ENCODE data around the gene OR56A1.
"Not testable (repeated sequence)": the region's sequence is repeated elsewhere in the genome, so short reads cannot be mapped to it uniquely, and the experiment has no call there.

Gene OR56A1

GRCh38 chr11:6030708-6031405 is at the start of gene OR56A1:
Gene OR56A1 (minus strand): TSS chr11:6030758. CDS start chr11:6027692, 3,066 bp downstream.
- Mint-ChIP-seq H3K4me3 (no peak within 1 kb of the TSS), H3K4me1 (ENCODE audit: low read depth) (no peaks in the 10 kb centered on the region), H3K27me3 (ENCODE audit: low read depth) (peaks cover 8% of the 10 kb centered on the region)

DNA sequence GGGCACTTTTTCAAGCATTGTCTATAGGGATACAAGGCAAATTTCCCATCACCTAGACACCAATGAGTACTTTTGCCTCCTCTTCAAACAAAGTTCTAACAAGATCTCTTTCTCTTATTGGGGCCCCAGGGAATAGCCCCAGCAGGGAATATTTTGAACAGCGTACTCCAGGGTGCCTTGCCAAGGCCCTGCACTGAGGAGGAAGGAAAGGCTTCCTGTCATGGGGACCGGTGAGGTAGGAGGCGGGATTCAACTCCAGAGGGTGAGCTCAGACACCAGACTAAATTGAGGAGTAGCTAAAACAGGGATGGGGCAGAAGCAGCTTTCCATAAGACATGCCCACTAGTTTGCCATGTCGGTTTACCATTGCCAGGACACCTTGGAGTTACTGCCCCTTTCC is 48.9 kb upstream of the OR56A1 start:
- Mint-ChIP-seq H3K36me3 (ENCODE audit: low read depth) (no peaks in the 10 kb centered on the region), H3K4me3 (no peak overlapping the region), H3K9me3 (peaks cover 8% of the 10 kb centered on the region), H3K4me1 (ENCODE audit: low read depth) (no peaks in the 10 kb centered on the region), H3K27me3 (ENCODE audit: low read depth) (no peaks in the 10 kb centered on the region), H3K27ac (no peak overlapping the region)

More at GRCh38 chr11:6030708-6031405, at the start of gene OR56A1:
- no peaks in the 10 kb centered on the region for H3K9me3 Mint-ChIP-seq
- no peak within 1 kb of the TSS for H3K27ac Mint-ChIP-seq
- no peaks in the 10 kb centered on the region for H3K36me3 Mint-ChIP-seq (ENCODE audit: low read depth)

- H3K36me3 Mint-ChIP-seq (ENCODE audit: low read depth) = no peaks in the 10 kb centered on the region
- H3K27ac Mint-ChIP-seq = no peak overlapping the region
- H3K4me1 Mint-ChIP-seq (ENCODE audit: low read depth) = no peaks in the 10 kb centered on the region
- peaks cover 8% of the 10 kb centered on the region for H3K9me3 Mint-ChIP-seq
- H3K27me3 Mint-ChIP-seq (ENCODE audit: low read depth) = no peaks in the 10 kb centered on the region
- no peak overlapping the region for H3K4me3 Mint-ChIP-seq
Measured at GRCh38 chr11:6077723-6078122, 47.2 kb upstream of the OR56A1 start.

GRCh38 chr11:6076443-6076842 is 45.9 kb upstream of the OR56A1 start:
- H3K9me3 Mint-ChIP-seq; H3K4me3 Mint-ChIP-seq; H3K36me3 Mint-ChIP-seq (ENCODE audit: low read depth); H3K27me3 Mint-ChIP-seq (ENCODE audit: low read depth); H3K27ac Mint-ChIP-seq; H3K4me1 Mint-ChIP-seq (ENCODE audit: low read depth): not testable (repeated sequence)

GRCh38 chr11:6067502-6067901 is 36.9 kb upstream of the OR56A1 start:
- Mint-ChIP-seq H3K9me3 (no peaks in the 10 kb centered on the region), H3K4me3 (no peak overlapping the region), H3K36me3 (ENCODE audit: low read depth) (no peaks in the 10 kb centered on the region), H3K27ac (no peak overlapping the region), H3K27me3 (ENCODE audit: low read depth) (no peaks in the 10 kb centered on the region), H3K4me1 (ENCODE audit: low read depth) (no peaks in the 10 kb centered on the region)

- H3K27me3 Mint-ChIP-seq (ENCODE audit: low read depth) = no peaks in the 10 kb centered on the region
- H3K9me3 Mint-ChIP-seq = no peaks in the 10 kb centered on the region
- no peaks in the 10 kb centered on the region for H3K36me3 Mint-ChIP-seq (ENCODE audit: low read depth)
- H3K27ac Mint-ChIP-seq = no peak overlapping the region
- no peaks in the 10 kb centered on the region for H3K4me1 Mint-ChIP-seq (ENCODE audit: low read depth)
- H3K4me3 Mint-ChIP-seq = no peak overlapping the region
Measured at GRCh38 chr11:6062691-6063358, 32.3 kb upstream of the OR56A1 start.

DNA sequence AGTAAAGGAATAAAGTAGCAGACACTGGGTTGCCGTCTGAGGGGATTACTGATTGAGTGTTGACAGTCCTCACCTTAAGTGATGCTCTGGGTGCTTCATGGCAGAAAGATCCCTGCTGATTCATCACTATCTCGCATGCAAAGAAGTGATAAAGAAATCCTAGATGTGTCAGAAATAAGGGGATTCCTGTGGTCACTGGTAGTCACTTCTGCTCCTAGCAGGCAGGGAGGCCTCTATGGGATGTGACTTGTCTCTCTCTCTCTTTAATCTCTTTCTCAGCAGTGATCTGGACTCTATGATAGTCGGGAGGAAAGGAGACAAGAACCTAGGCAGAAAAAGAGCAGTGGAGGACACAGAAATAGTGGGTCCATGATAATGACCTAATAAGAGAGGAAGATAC is 30.9 kb upstream of the OR56A1 start:
- Mint-ChIP-seq H3K27me3 (ENCODE audit: low read depth) (no peaks in the 10 kb centered on the region), H3K36me3 (ENCODE audit: low read depth) (no peaks in the 10 kb centered on the region), H3K9me3 (no peaks in the 10 kb centered on the region), H3K4me1 (ENCODE audit: low read depth) (no peaks in the 10 kb centered on the region), H3K4me3 (no peak overlapping the region), H3K27ac (no peak overlapping the region)

GRCh38 chr11:6057452-6057851 is 26.9 kb upstream of the OR56A1 start:
- no peaks in the 10 kb centered on the region for H3K9me3 Mint-ChIP-seq
- no peaks in the 10 kb centered on the region for H3K4me1 Mint-ChIP-seq (ENCODE audit: low read depth)
- H3K4me3 Mint-ChIP-seq = no peak overlapping the region
- H3K27me3 Mint-ChIP-seq (ENCODE audit: low read depth) = peaks cover 4% of the 10 kb centered on the region
- no peaks in the 10 kb centered on the region for H3K36me3 Mint-ChIP-seq (ENCODE audit: low read depth)
- no peak overlapping the region for H3K27ac Mint-ChIP-seq

GRCh38 chr11:6055569-6055968 is 25.0 kb upstream of the OR56A1 start:
- Mint-ChIP-seq H3K4me3 (no peak overlapping the region), H3K27ac (no peak overlapping the region), H3K4me1 (ENCODE audit: low read depth) (no peaks in the 10 kb centered on the region), H3K27me3 (ENCODE audit: low read depth) (peaks cover 8% of the 10 kb centered on the region), H3K9me3 (no peaks in the 10 kb centered on the region), H3K36me3 (ENCODE audit: low read depth) (no peaks in the 10 kb centered on the region)

DNA sequence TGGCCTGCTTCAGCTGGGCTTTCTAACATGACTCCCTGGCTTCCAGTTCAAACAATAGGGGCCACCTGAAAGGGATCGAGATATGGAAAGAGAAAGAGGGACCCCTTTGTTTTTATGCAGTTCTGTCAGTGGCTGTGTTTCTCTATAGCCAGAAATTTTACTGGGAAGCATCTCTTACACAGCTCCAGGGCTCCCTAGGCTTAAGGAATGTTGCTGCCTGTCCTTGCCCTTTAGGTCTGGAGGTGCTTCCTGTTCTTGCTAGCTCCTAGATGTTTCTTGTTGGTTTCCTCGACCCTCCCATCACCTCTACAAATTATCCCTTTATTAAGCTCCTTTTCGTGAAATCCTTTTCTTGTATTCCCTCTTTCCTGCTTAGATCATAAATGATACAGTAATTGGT is 21.8 kb upstream of the OR56A1 start:
- Mint-ChIP-seq H3K27ac (no peak overlapping the region), H3K27me3 (ENCODE audit: low read depth) (peaks cover 18% of the 10 kb centered on the region), H3K4me1 (ENCODE audit: low read depth) (no peaks in the 10 kb centered on the region), H3K36me3 (ENCODE audit: low read depth) (no peaks in the 10 kb centered on the region), H3K9me3 (no peaks in the 10 kb centered on the region), H3K4me3 (no peak overlapping the region)

GRCh38 chr11:6040874-6041273 is 10.3 kb upstream of the OR56A1 start:
- Mint-ChIP-seq H3K4me3 (no peak overlapping the region), H3K36me3 (ENCODE audit: low read depth) (no peaks in the 10 kb centered on the region), H3K9me3 (no peaks in the 10 kb centered on the region), H3K4me1 (ENCODE audit: low read depth) (no peaks in the 10 kb centered on the region), H3K27me3 (ENCODE audit: low read depth) (peaks cover 14% of the 10 kb centered on the region), H3K27ac (no peak overlapping the region)

DNA sequence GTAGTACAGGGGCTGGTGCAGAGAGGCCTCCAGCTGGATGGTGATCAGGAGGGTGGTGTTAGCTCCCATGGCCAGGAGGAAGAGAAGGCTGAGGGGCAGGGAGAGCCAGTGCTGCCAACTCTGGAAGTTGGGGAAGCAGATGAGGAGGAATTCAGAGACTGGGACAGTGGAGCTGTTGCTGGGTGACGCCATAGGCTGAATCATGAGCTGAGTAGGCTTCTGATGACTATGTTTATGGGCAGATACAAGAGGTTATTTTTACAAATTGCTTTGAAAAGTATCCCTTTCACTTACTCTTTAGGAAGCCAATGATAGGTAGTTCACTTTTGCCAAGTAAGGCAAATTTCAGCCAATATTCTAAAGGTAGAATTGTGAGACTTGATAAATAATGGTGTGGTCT is 3.1 kb downstream of the OR56A1 start:
- Mint-ChIP-seq H3K4me1 (ENCODE audit: low read depth) (no peaks in the 10 kb centered on the region), H3K9me3 (no peaks in the 10 kb centered on the region), H3K4me3 (no peak overlapping the region), H3K36me3 (ENCODE audit: low read depth) (no peaks in the 10 kb centered on the region), H3K27ac (no peak overlapping the region), H3K27me3 (ENCODE audit: low read depth) (peaks cover 14% of the 10 kb centered on the region)

- Mint-ChIP-seq H3K36me3 (ENCODE audit: low read depth) (no peaks in the 10 kb centered on the region), H3K4me1 (ENCODE audit: low read depth) (no peaks in the 10 kb centered on the region), H3K9me3 (no peaks in the 10 kb centered on the region), H3K27ac (no peak overlapping the region), H3K27me3 (ENCODE audit: low read depth) (peaks cover 23% of the 10 kb centered on the region), H3K4me3 (no peak overlapping the region)
Measured at GRCh38 chr11:6025056-6025455, 5.5 kb downstream of the OR56A1 start.

DNA sequence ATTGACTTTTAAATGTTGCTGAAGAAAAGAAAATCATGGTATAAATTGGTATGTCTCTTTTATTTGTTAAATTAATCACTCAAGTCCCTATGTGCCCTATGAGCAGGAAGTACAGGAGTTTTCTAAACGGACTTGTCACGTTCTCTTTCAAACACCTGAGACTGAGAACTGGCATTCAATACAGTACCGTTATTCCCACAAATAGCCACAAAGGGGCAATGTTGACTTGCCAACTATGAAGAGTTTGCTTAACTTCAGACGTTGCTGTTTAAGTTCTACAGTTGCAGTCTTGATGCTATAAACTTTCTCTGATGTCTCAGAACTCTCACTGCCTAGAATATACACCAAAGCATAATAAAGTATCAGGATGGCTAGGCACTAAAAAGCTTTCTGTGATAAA is 7.6 kb downstream of the OR56A1 start:
- no peak overlapping the region for H3K27ac Mint-ChIP-seq
- no peaks in the 10 kb centered on the region for H3K36me3 Mint-ChIP-seq (ENCODE audit: low read depth)
- no peaks in the 10 kb centered on the region for H3K9me3 Mint-ChIP-seq
- H3K4me1 Mint-ChIP-seq (ENCODE audit: low read depth) = no peaks in the 10 kb centered on the region
- peaks cover 30% of the 10 kb centered on the region for H3K27me3 Mint-ChIP-seq (ENCODE audit: low read depth)
- no peak overlapping the region for H3K4me3 Mint-ChIP-seq

DNA sequence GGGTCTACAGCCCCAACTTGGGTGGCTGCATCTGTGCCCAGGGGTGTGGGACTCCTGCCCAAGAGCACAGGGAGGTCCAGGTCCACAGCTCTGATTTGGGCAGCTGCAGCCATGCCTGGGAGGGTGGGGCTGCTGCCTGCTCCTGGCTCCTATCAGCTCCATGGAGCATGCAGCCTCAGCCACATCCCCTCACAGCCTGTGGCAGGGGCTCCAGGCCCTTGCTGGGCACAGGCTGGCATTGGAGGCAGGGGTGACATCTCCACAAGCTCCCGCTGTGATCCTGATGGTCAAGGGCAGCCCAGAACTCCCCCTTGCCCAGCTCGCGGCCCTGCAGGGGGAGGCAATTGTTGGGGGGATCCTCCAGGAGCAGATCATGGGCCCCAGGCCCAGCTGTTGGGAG is 17.5 kb downstream of the OR56A1 start:
- no peaks in the 10 kb centered on the region for H3K36me3 Mint-ChIP-seq (ENCODE audit: low read depth)
- H3K27me3 Mint-ChIP-seq (ENCODE audit: low read depth) = peaks cover 12% of the 10 kb centered on the region
- no peak overlapping the region for H3K4me3 Mint-ChIP-seq
- peaks cover 4% of the 10 kb centered on the region for H3K9me3 Mint-ChIP-seq
- H3K27ac Mint-ChIP-seq = no peak overlapping the region
- H3K4me1 Mint-ChIP-seq (ENCODE audit: low read depth) = no peaks in the 10 kb centered on the region

All from T-helper 1 cell treated with Interleukin-12 subunit alpha and Interleukin-12 subunit beta and Interleukin-4 antibody, amounts not matched to agents 30 μg/mL and 1 μg/mL, for 36 hours (primary cell).